Mucosa of rectum (tissue), 2 donors: Measurements from ENCODE around the gene GALNT5.

Source experiments
- H3K27ac ChIP-seq, 2 donors: one replicate each; pipeline ENCODE4 v1.7.0; 2013; ENCODE audit warnings: inconsistent platforms in 2 of 2, low read depth in 2 of 2, low read length in 2 of 2
- H3K27me3 ChIP-seq, 2 donors: one replicate each; pipeline ENCODE4 v1.7.0; 2013; ENCODE audit warnings: low read length in 2 of 2; ENCODE audit not compliant: control insufficient read depth in 2 of 2, insufficient read depth in 2 of 2
- H3K36me3 ChIP-seq, 2 donors: one replicate each; pipeline ENCODE4 v1.7.0; 2013; ENCODE audit warnings: low read length in 2 of 2; ENCODE audit not compliant: control insufficient read depth in 2 of 2, insufficient read depth in 2 of 2
- H3K4me1 ChIP-seq, 2 donors: one replicate each; pipeline ENCODE4 v1.7.0; 2013; ENCODE audit warnings: low read length in 2 of 2, mild to moderate bottlenecking in 1 of 2; ENCODE audit not compliant: control insufficient read depth in 2 of 2, insufficient read depth in 2 of 2
- H3K4me3 ChIP-seq, 2 donors: one replicate each; pipeline ENCODE4 v1.7.0; 2013; ENCODE audit warnings: low read length in 2 of 2
- H3K9ac ChIP-seq, 2 donors: one replicate each; pipeline ENCODE4 v1.7.0; 2013; ENCODE audit warnings: low read length in 2 of 2, low read depth in 1 of 2, mild to moderate bottlenecking in 1 of 2
- H3K9me3 ChIP-seq, 2 donors: one replicate each; pipeline ENCODE4 v1.7.0; 2013; ENCODE audit warnings: low read length in 2 of 2; ENCODE audit not compliant: control insufficient read depth in 2 of 2
- donor health status: healthy.
- donor health status: Normal muscosa, but diverticular disease.

GALNT5 gene

GRCh38 chr2:157359628-157360027 is 102.1 kb downstream of the GALNT5 start:
- Histone ChIP-seq H3K9ac (no peak overlapping the region), H3K27ac (no peak overlapping the region), H3K9me3 (peaks cover 0 to 3% of the 10 kb centered on the region in 2 donors), H3K27me3 (no peaks in the 10 kb centered on the region), H3K36me3 (no peaks in the 10 kb centered on the region), H3K4me1 (no peaks in the 10 kb centered on the region), H3K4me3 (no peak overlapping the region)

DNA sequence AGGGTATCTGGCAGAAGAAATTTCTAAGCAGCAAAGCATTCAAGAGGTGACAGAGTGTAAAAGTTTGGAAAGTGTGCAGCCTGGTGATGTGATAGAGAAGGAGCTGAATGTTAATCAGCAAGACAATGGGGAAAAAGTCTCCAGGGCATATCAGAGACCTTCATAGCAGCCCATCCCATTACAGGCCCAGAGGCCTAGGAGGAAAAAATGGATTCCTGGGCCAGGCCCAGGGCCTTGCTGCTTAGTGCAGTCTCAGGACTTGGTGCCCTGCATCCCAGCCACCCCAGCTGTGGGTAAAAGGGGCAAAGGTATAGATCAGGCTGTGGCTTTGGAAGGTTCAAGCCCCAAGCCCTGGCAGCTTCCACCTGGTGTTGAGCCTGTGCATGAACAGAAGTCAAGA is 104.0 kb downstream of the GALNT5 start:
- H3K27me3 ChIP-seq = no peaks in the 10 kb centered on the region
- no peaks in the 10 kb centered on the region for H3K4me1 ChIP-seq
- H3K27ac ChIP-seq = no peak overlapping the region
- H3K9ac ChIP-seq = no peak overlapping the region
- no peak overlapping the region for H3K4me3 ChIP-seq
- H3K9me3 ChIP-seq = peaks cover 0 to 3% of the 10 kb centered on the region in 2 donors
- H3K36me3 ChIP-seq = no peaks in the 10 kb centered on the region

- H3K4me1 ChIP-seq = no peaks in the 10 kb centered on the region
- H3K27ac ChIP-seq = no peak overlapping the region
- H3K36me3 ChIP-seq = no peaks in the 10 kb centered on the region
- no peaks in the 10 kb centered on the region for H3K27me3 ChIP-seq
- H3K4me3 ChIP-seq = no peak overlapping the region
- H3K9ac ChIP-seq = no peak overlapping the region
- H3K9me3 ChIP-seq = peaks cover 0 to 3% of the 10 kb centered on the region in 2 donors
These were observed 105.1 kb downstream of the GALNT5 start for GRCh38 chr2:157362627-157363026.

GRCh38 chr2:157363612-157364101 is 106.2 kb downstream of the GALNT5 start:
- Histone ChIP-seq H3K4me3 (no peak overlapping the region), H3K4me1 (no peaks in the 10 kb centered on the region), H3K27me3 (no peaks in the 10 kb centered on the region), H3K36me3 (no peaks in the 10 kb centered on the region), H3K9me3 (peaks cover 0 to 3% of the 10 kb centered on the region in 2 donors), H3K9ac (no peak overlapping the region), H3K27ac (no peak overlapping the region)
